HepG2 (cell line): ENCODE measurements around the gene GRIK2. TPM values are rescaled to one million over a fixed set of nuclear protein-coding genes. Genes with fewer than 3 reads are reported as not detected.

Experiments used
- ATAC-seq: fragments of 200-7000 bp; cut with Tn5 transposase; 3 replicates; pipeline ENCODE4 v1.9.1; 2020; ENCODE audit warnings: mild to moderate bottlenecking, moderate library complexity
- BruUV-seq: library from RNA; stranded (reverse); fragments of 400-500 nt; replicated peaks from 2 replicates; lab custom pipeline; 2021; lab: Mats Ljungman, UMichigan
- CTCF ChIA-PET: fragments of 300-600 bp; formaldehyde crosslinking; extraction: SDS; loops from one replicate; lab custom pipeline; 2021; ENCODE audit warnings: low total read pairs, inconsistent platforms, low intra/inter-chr PET ratio; lab: Yijun Ruan, JAX
- POLR2A ChIA-PET: fragments of 350-600 bp; sonication (Branson Sonifier 250); formaldehyde crosslinking; loops from one replicate; lab custom pipeline; 2020; ENCODE audit warnings: antibody characterized with exemption, inconsistent platforms; lab: Yijun Ruan, JAX
- DNase-seq: peaks from one replicate; pipeline ENCODE4 v3.0.0-alpha.2; 2015; ENCODE audit warnings: low spot score
- FAIRE-seq: peaks from 3 replicates; lab custom pipeline; 2011; peaks lifted over from hg19 to GRCh38; lab: Jason Lieb, UNC
- H2AFZ ChIP-seq: one replicate; pipeline ENCODE4 v1.6.1; 2011; ENCODE audit warnings: low read length, inconsistent platforms
- H3K27ac ChIP-seq: fragments of 300-600 bp; 3 replicates; pipeline ENCODE4 v1.8.0; 2011; ENCODE audit warnings: mixed run types, mild to moderate bottlenecking, mixed read lengths, low read length, inconsistent platforms; ENCODE audit not compliant: insufficient read depth; ENCODE audit errors: extremely low read length
- H3K27me3 ChIP-seq, 2 experiments: fragments of 200-600 bp in 1 of 2; 2 replicates in 1 of 2; 3 replicates in 1 of 2; pipeline versions ENCODE4 v1.6.0 to v1.8.0; 2011; ENCODE audit warnings: low read length in 2 of 2, mild to moderate bottlenecking in 2 of 2, moderate library complexity in 2 of 2, inconsistent platforms in 1 of 2; ENCODE audit not compliant: insufficient read depth in 2 of 2, control insufficient read depth in 1 of 2
- H3K36me3 ChIP-seq, 2 experiments: fragments of 200-600 bp in 1 of 2; replicated peaks in 1 of 2; 2 replicates in 1 of 2; 3 replicates in 1 of 2; pipeline versions ENCODE4 v1.5.1 to v1.8.0; 2011; ENCODE audit warnings: low read length in 2 of 2, inconsistent platforms in 1 of 2; ENCODE audit not compliant: insufficient read depth in 2 of 2, control insufficient read depth in 1 of 2
- H3K4me1 ChIP-seq: 2 replicates; pipeline ENCODE4 v1.5.1; 2012; ENCODE audit warnings: low read length, inconsistent platforms; ENCODE audit not compliant: insufficient read depth
- H3K4me2 ChIP-seq: 2 replicates; pipeline ENCODE4 v1.6.0; 2011; ENCODE audit warnings: low read depth, low read length, inconsistent platforms
- H3K4me3 ChIP-seq, 3 experiments: fragments of 200-600 bp in 1 of 3; sonication (generic), shearing (Covaris generic) in 1 of 3; replicated peaks in 1 of 3; 2 replicates each; pipeline ENCODE4 v1.5.1; 2011 to 2016; ENCODE audit warnings: low read length in 3 of 3, inconsistent platforms in 2 of 3, low read depth in 2 of 3, mild to moderate bottlenecking in 2 of 3, control low read depth in 1 of 3, mixed read lengths in 1 of 3; ENCODE audit not compliant: insufficient read depth in 1 of 3
- H3K79me2 ChIP-seq: one replicate; pipeline ENCODE4 v1.6.1; 2011; ENCODE audit warnings: low read length, inconsistent platforms; ENCODE audit not compliant: insufficient read depth
- H3K9ac ChIP-seq: 2 replicates; pipeline ENCODE4 v1.6.0; 2011; ENCODE audit warnings: mild to moderate bottlenecking, low read depth, low read length, inconsistent platforms; ENCODE audit not compliant: insufficient read depth
- H3K9me3 ChIP-seq: 2 replicates; pipeline ENCODE4 v1.5.1; 2012; ENCODE audit warnings: mild to moderate bottlenecking, low read length
- H4K20me1 ChIP-seq: 2 replicates; pipeline ENCODE4 v1.6.0; 2011; ENCODE audit warnings: inconsistent platforms, mild to moderate bottlenecking, low read length, moderate library complexity; ENCODE audit not compliant: insufficient read depth
- BRD4 ChIP-seq: sonication (generic); formaldehyde crosslinking; IDR thresholded peaks from 2 replicates; pipeline ENCODE4 v1.4.0; 2020; ENCODE audit warnings: missing genetic modification reagents
- NFATC3 ChIP-seq: sonication (generic); formaldehyde crosslinking; IDR thresholded peaks from 2 replicates; pipeline ENCODE4 v1.5.1; 2020; ENCODE audit warnings: mild to moderate bottlenecking, missing genetic modification reagents
- NFKB2 ChIP-seq: sonication (generic); formaldehyde crosslinking; IDR thresholded peaks from 2 replicates; pipeline ENCODE4 v1.4.0; 2020; ENCODE audit warnings: missing genetic modification reagents, borderline replicate concordance
- SP2 ChIP-seq: sonication (generic); formaldehyde crosslinking; IDR thresholded peaks from 2 replicates; pipeline ENCODE4 v1.5.1; 2020; ENCODE audit warnings: mild to moderate bottlenecking, missing genetic modification reagents
- SRSF9 ChIP-seq: fragments of 200-400 bp; formaldehyde crosslinking; IDR thresholded peaks from 2 replicates; pipeline ENCODE4 v1.6.1; 2018; ENCODE audit warnings: borderline replicate concordance, mild to moderate bottlenecking, low read depth, low read length; ENCODE audit not compliant: insufficient read depth, poor library complexity, severe bottlenecking
- ZNF10 ChIP-seq: sonication (generic); formaldehyde crosslinking; IDR thresholded peaks from 2 replicates; pipeline ENCODE4 v1.4.0; 2020; ENCODE audit warnings: mild to moderate bottlenecking, low read depth, missing genetic modification reagents, borderline replicate concordance
- ZNF441 ChIP-seq: sonication (generic); formaldehyde crosslinking; IDR thresholded peaks from 2 replicates; pipeline ENCODE4 v1.7.0; 2021; ENCODE audit warnings: missing genetic modification reagents, borderline replicate concordance
- ZNF569 ChIP-seq: sonication (generic); formaldehyde crosslinking; IDR thresholded peaks from 2 replicates; pipeline ENCODE4 v1.5.0; 2020; ENCODE audit warnings: mild to moderate bottlenecking, missing genetic modification reagents, moderate library complexity, borderline replicate concordance
- ZSCAN30 ChIP-seq: sonication (generic); formaldehyde crosslinking; IDR thresholded peaks from 2 replicates; pipeline ENCODE4 v1.5.0; 2020; ENCODE audit warnings: mild to moderate bottlenecking, missing genetic modification reagents
- WGBS: methylation state at CpG from one replicate; pipeline ENCODE4 v1.1.6; 2017; ENCODE audit warnings: low lambda C conversion rate; 5-methylcytosine and 5-hydroxymethylcytosine counted together
- in situ Hi-C: cut with HindIII; loops from 2 replicates; pipeline ENCODE4 v1.10.0; 2017; ENCODE audit warnings: low pct_unique_long_range_greater_than_20kb; ENCODE audit not compliant: extremely low pct_ligation_motif_present
- intact Hi-C: fragments of 100-400 bp; cut with micrococcal nuclease; formaldehyde crosslinking; loops from one replicate; pipeline ENCODE4 v1.10.0; 2022; ENCODE audit not compliant: unreplicated experiment
- polyA plus RNA-seq, 8 experiments: library from polyadenylated mRNA; depleted of rRNA in 3 of 8; stranded (reverse) in 7 of 8; unstranded in 1 of 8; fragments of >200 nt; fragmentation: Illumina TruSeq in 4 of 8; extraction: Trizol in 4 of 8; gene quantifications; 2 replicates each; pipeline versions ENCODE4 v1.2.1 to v1.2.3, GENCODE V29; 2011 to 2016; ENCODE audit warnings: low read depth in 4 of 8, missing spikeins in 1 of 8, mixed read lengths in 1 of 8; ENCODE audit not compliant: insufficient read depth in 1 of 8
- total RNA-seq, 5 experiments: library from RNA; depleted of rRNA; stranded (reverse); fragments of >200 nt; fragmentation: Illumina TruSeq; extraction: Trizol; gene quantifications; 2 replicates each; pipeline ENCODE4 v1.2.3, GENCODE V29; 2016; ENCODE audit warnings: low read depth in 1 of 5
- TF ChIP-seq, protein P1 (sequence below): sonication (generic); formaldehyde crosslinking; IDR thresholded peaks from 2 replicates; pipeline ENCODE4 v1.4.0; 2020; ENCODE audit warnings: low read depth, mild to moderate bottlenecking, missing genetic modification reagents
- TF ChIP-seq, protein P2 (sequence below): IDR thresholded peaks from 2 replicates; pipeline ENCODE4 v1.6.1; 2016; ENCODE audit warnings: missing compliant biosample characterization, missing genetic modification reagents, borderline replicate concordance

Gene GRIK2
- total and polyA plus RNA-seq, 2 of the 13 experiments (the other 11 are each of a cell fraction or from before 2014, with no cell fraction given): not detected

DNA sequence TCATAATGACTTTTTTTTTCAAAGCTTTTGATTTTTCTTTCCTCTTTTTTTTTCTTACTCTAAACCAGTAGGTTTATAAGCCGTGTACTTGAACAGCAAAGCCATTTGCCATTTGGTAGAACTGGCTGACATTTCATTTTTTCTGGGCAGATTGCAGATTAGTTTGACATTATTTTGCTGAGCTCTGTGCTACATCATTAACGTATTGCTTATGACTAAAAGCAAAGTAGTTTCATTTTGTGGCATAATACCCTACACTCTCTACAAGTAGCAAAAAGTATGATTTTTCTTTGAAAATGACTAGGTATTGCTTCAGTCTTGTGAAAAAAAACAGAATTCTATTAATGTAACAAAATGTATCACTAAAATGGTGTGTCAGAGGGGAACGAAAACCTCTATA is 141.3 kb downstream of the GRIK2 start:
- no peak overlapping the region for H3K27ac ChIP-seq
- no peaks in the 10 kb centered on the region for H3K36me3 ChIP-seq
- ChIA-PET CTCF (no interaction called here), POLR2A (no interaction called here)
- no peak for FAIRE-seq
- in situ Hi-C loops (no loop called here), intact Hi-C loops (no loop called here)
- H3K4me3 ChIP-seq: no peak overlapping the region
- H3K9me3 ChIP-seq: no peaks in the 10 kb centered on the region
- no peaks in the 10 kb centered on the region for H4K20me1 ChIP-seq
- WGBS: 5% methylated on average over 3 of the region's 3 CpGs
- no peaks in the 10 kb centered on the region for H3K4me1 ChIP-seq
- H3K27me3 ChIP-seq: no peaks in the 10 kb centered on the region
- no peak overlapping the region for H3K9ac ChIP-seq
- BruUV-seq: no TSS peak
- no peak overlapping the region for H3K4me2 ChIP-seq
- H2AFZ ChIP-seq: no peak overlapping the region
- no peak for ATAC-seq
- no peaks in the 10 kb centered on the region for H3K79me2 ChIP-seq
- DNase-seq: no peak
- TF ChIP-seq ZNF10: no peak
- TF ChIP-seq ZNF569 (CRISPR knock-in tag): no peak
- TF ChIP-seq, protein P1, sequence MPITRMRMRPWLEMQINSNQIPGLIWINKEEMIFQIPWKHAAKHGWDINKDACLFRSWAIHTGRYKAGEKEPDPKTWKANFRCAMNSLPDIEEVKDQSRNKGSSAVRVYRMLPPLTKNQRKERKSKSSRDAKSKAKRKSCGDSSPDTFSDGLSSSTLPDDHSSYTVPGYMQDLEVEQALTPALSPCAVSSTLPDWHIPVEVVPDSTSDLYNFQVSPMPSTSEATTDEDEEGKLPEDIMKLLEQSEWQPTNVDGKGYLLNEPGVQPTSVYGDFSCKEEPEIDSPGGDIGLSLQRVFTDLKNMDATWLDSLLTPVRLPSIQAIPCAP: no peak
- TF ChIP-seq ZSCAN30 (CRISPR knock-in tag): no peak
- no peak for TF ChIP-seq ZNF441
- no peak for TF ChIP-seq SRSF9
- TF ChIP-seq NFATC3: no peak
- no peak for TF ChIP-seq NFKB2
- TF ChIP-seq, protein P2, sequence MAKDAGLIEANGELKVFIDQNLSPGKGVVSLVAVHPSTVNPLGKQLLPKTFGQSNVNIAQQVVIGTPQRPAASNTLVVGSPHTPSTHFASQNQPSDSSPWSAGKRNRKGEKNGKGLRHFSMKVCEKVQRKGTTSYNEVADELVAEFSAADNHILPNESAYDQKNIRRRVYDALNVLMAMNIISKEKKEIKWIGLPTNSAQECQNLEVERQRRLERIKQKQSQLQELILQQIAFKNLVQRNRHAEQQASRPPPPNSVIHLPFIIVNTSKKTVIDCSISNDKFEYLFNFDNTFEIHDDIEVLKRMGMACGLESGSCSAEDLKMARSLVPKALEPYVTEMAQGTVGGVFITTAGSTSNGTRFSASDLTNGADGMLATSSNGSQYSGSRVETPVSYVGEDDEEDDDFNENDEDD (CRISPR knock-in tag): no peak
- no peak for TF ChIP-seq BRD4 (CRISPR knock-in tag)
- no peak for TF ChIP-seq SP2 (CRISPR knock-in tag)
